NCI-H82 (cell line): ENCODE results near the gene SDE2.
"Not testable (repeated sequence)": the region's sequence is repeated elsewhere in the genome, so short reads cannot be mapped to it uniquely, and the experiment has no call there.

Experiments
- DNase-seq: peaks from one replicate; lab custom pipeline; 2025; lab: John Stamatoyannopoulos, UW

SDE2 gene

GRCh38 chr1:226006686-226007085 is 7.5 kb upstream of the SDE2 start:
- DNase-seq: no peak

- DNase-seq: no peak
These were observed 5.3 kb upstream of the SDE2 start for GRCh38 chr1:226004396-226004795.

- no peak for DNase-seq
These were observed 4.5 kb upstream of the SDE2 start for GRCh38 chr1:226003502-226004170.

- peak; percentile 94 for DNase-seq
These were observed 3.7 kb upstream of the SDE2 start for GRCh38 chr1:226002667-226003501.

- peak; percentile 72 for DNase-seq
These were observed 3.0 kb upstream of the SDE2 start for GRCh38 chr1:226001963-226002666.

GRCh38 chr1:226001088-226001487 is 1.9 kb upstream of the SDE2 start:
- no peak for DNase-seq

GRCh38 chr1:226000493-226001081 is 1.4 kb upstream of the SDE2 start:
- DNase-seq: not testable (repeated sequence)

GRCh38 chr1:225999912-226000337 is 782 bp upstream of the SDE2 start:
- DNase-seq: no peak

- DNase-seq: no peak
These were observed 450 bp downstream of the SDE2 start for GRCh38 chr1:225998560-225999226.

- no peak for DNase-seq
These were observed 2.1 kb downstream of the SDE2 start for GRCh38 chr1:225996946-225997545.

GRCh38 chr1:225995919-225996864 is 3.0 kb downstream of the SDE2 start:
- no peak for DNase-seq

GRCh38 chr1:225990705-225991464 is 8.3 kb downstream of the SDE2 start:
- no peak for DNase-seq

GRCh38 chr1:225987491-225988316 is 11.4 kb downstream of the SDE2 start:
- peak; percentile 68 for DNase-seq

GRCh38 chr1:225981714-225982113 is 17.4 kb downstream of the SDE2 start:
- no peak for DNase-seq

GRCh38 chr1:225980005-225980836 is 18.9 kb downstream of the SDE2 start:
- no peak for DNase-seq

GRCh38 chr1:225979421-225979820 is 19.7 kb downstream of the SDE2 start:
- DNase-seq: no peak

- no peak for DNase-seq
These were observed 21.0 kb downstream of the SDE2 start for GRCh38 chr1:225977937-225978748.
